Transverse colon (tissue), 4 donors: ENCODE data around the gene RIIAD1.

Experiments
- EP300 ChIP-seq: sonication (generic); formaldehyde crosslinking; IDR thresholded peaks from one replicate; pipeline ENCODE4 v1.6.1; 2017; ENCODE audit warnings: antibody characterized with exemption, low read depth
- POLR2A ChIP-seq: fragments of 450-650 bp; IDR thresholded peaks from one replicate; pipeline ENCODE4 v1.6.1; 2016; ENCODE audit warnings: antibody characterized with exemption, mild to moderate bottlenecking, moderate library complexity
- POLR2AphosphoS5 ChIP-seq, 3 donors: sonication (generic); formaldehyde crosslinking; IDR thresholded peaks; one replicate each; pipeline ENCODE4 v1.6.1; 2016; ENCODE audit warnings: antibody characterized with exemption in 3 of 3
- TF ChIP-seq, protein P1 (sequence below), 5 experiments: fragments of 200-600 bp in 3 of 5; fragments of 450-650 bp in 2 of 5; sonication (generic) in 3 of 5; IDR thresholded peaks; 1 replicate in 2 of 5; 2 replicates in 3 of 5; pipeline ENCODE4 v1.5.1; 2016 to 2017; ENCODE audit warnings: antibody characterized with exemption in 5 of 5, inconsistent platforms in 3 of 5, mild to moderate bottlenecking in 2 of 5, moderate library complexity in 1 of 5

GRCh38 chr1:151774256-151774922 is 53.1 kb downstream of the RIIAD1 start:
- TF ChIP-seq, protein P1, sequence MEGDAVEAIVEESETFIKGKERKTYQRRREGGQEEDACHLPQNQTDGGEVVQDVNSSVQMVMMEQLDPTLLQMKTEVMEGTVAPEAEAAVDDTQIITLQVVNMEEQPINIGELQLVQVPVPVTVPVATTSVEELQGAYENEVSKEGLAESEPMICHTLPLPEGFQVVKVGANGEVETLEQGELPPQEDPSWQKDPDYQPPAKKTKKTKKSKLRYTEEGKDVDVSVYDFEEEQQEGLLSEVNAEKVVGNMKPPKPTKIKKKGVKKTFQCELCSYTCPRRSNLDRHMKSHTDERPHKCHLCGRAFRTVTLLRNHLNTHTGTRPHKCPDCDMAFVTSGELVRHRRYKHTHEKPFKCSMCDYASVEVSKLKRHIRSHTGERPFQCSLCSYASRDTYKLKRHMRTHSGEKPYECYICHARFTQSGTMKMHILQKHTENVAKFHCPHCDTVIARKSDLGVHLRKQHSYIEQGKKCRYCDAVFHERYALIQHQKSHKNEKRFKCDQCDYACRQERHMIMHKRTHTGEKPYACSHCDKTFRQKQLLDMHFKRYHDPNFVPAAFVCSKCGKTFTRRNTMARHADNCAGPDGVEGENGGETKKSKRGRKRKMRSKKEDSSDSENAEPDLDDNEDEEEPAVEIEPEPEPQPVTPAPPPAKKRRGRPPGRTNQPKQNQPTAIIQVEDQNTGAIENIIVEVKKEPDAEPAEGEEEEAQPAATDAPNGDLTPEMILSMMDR (IDR thresholded peaks at IDR 0.05): no peak
- TF ChIP-seq POLR2A: no peak
- TF ChIP-seq POLR2AphosphoS5 (IDR thresholded peaks at IDR 0.05): no peak
- TF ChIP-seq EP300: no peak
